Measurements from ENCODE around the gene PGAP3. TPM values are rescaled to one million over a fixed set of nuclear protein-coding genes. Genes with fewer than 3 reads are reported as not detected.
A peak's percentile ranks its signal among the peaks of the same experiment; 100 is the strongest.

The PGAP3 gene
- total RNA-seq, 2 donors from 2014 or later = 22.6 to 29.3 TPM

DNA sequence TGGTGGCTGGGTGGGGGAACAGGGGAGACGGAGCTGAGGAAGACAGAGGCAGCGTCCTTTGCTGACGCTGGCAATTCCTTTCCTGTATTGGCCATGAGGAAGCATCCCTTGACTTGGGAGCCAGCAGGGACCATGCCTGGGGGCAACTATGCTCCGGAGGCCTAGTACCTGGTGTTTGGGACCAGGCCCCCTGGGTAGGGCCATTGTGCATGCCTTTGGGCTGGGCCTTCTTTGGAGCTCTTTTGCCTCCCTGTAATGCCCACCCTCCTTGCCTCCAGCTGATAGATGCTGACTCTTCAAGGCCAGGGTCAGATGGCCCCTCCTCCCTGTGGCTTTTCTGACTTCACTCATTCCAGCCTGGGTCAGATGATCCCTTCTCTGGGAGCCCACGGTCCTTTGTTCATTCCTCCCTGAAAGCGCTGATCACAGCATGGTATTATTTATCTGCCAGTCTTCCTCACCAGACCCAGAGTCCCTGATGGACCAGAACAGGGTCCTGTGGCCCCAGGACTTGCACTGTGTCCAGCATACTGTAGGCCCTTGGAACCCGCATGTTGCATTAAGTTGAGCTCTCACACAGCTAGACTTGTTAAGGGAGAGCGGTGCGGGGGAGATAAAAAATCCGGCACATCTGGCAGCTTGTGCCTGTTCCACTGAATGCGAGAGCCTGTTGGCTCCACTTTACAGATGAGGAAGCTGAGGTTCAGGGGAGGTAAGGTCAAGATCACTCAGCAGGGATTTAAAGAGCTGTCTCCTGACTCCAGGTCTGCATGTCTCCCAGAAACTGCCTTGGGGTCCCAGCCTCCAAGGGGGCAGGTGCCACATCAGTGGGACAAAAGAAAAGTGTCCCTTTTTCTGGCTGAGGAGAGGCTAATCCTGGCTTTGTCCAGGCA, 48.0 kb downstream of the PGAP3 start:
- Histone ChIP-seq H3K27me3 (ENCODE audit: control insufficient read depth, insufficient read depth, low read length, poor library complexity, severe bottlenecking) (no peaks in the 10 kb centered on the region), H3K36me3 (ENCODE audit: control insufficient read depth, insufficient read depth, low read length) (no peaks in the 10 kb centered on the region), H3K9me3 (ENCODE audit: control insufficient read depth, low read length) (no peaks in the 10 kb centered on the region), H3K27ac (ENCODE audit: low read depth, low read length) (no peak overlapping the region), H3K9ac (ENCODE audit: extremely low read depth, low read length, poor library complexity, severe bottlenecking) (no peak overlapping the region), H3K4me1 (ENCODE audit: control insufficient read depth, insufficient read depth, low read length) (peaks cover under 1% of the 10 kb centered on the region), H3K4me3 (ENCODE audit: low read length) (no peak overlapping the region)
- 84% methylated on average over 11 of the region's 11 CpGs for WGBS, 2 experiments (ENCODE audit: insufficient coverage in 1 of 2, insufficient read length in 1 of 2)
- DNase-seq = no peak
- Mint-ChIP-seq H3K27me3 (ENCODE audit: insufficient read depth) (no peaks in the 10 kb centered on the region), H3K4me1 (peaks cover 31% of the 10 kb centered on the region), H3K9me3 (no peaks in the 10 kb centered on the region), H3K27ac (peak overlapping the region; percentile 55), H3K36me3 (ENCODE audit: low read depth) (no peaks in the 10 kb centered on the region), H3K4me3 (no peak overlapping the region)
- TF ChIP-seq, protein P1, sequence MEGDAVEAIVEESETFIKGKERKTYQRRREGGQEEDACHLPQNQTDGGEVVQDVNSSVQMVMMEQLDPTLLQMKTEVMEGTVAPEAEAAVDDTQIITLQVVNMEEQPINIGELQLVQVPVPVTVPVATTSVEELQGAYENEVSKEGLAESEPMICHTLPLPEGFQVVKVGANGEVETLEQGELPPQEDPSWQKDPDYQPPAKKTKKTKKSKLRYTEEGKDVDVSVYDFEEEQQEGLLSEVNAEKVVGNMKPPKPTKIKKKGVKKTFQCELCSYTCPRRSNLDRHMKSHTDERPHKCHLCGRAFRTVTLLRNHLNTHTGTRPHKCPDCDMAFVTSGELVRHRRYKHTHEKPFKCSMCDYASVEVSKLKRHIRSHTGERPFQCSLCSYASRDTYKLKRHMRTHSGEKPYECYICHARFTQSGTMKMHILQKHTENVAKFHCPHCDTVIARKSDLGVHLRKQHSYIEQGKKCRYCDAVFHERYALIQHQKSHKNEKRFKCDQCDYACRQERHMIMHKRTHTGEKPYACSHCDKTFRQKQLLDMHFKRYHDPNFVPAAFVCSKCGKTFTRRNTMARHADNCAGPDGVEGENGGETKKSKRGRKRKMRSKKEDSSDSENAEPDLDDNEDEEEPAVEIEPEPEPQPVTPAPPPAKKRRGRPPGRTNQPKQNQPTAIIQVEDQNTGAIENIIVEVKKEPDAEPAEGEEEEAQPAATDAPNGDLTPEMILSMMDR (conservative IDR thresholded peaks at IDR 0.05) = no peak

DNA sequence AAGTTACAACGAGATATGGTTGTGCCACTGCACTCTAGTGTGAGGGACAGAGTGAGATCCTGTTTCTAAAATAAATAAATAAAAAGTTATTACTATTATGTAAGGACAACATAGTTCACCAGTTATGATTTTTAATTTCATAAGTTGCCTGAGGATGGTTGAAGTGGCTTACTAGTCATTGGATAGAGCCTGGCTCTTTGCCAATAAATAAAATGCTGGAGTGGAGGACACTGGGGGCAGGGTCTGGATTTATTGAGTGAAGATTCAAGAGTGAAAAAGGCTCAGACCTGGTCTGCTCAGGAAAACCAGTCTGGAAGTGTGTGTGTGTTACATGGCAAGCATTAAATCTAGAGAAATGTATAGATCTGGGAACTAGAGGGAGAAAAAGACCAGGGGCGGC, 48.8 kb downstream of the PGAP3 start:
- no peaks in the 10 kb centered on the region for H3K27me3 ChIP-seq (ENCODE audit: control insufficient read depth, insufficient read depth, low read length, poor library complexity, severe bottlenecking)
- 88 to 100% methylated on average over 1 to 2 of the region's 2 CpGs for WGBS, 2 experiments (ENCODE audit: insufficient coverage in 1 of 2, insufficient read length in 1 of 2)
- no peak overlapping the region for H3K9ac ChIP-seq (ENCODE audit: extremely low read depth, low read length, poor library complexity, severe bottlenecking)
- no peaks in the 10 kb centered on the region for H3K36me3 ChIP-seq (ENCODE audit: control insufficient read depth, insufficient read depth, low read length)
- Mint-ChIP-seq H3K36me3 (ENCODE audit: low read depth) (no peaks in the 10 kb centered on the region), H3K27ac (no peak overlapping the region), H3K4me1 (peaks cover 29% of the 10 kb centered on the region), H3K9me3 (no peaks in the 10 kb centered on the region), H3K27me3 (ENCODE audit: insufficient read depth) (no peaks in the 10 kb centered on the region), H3K4me3 (no peak overlapping the region)
- H3K4me1 ChIP-seq (ENCODE audit: control insufficient read depth, insufficient read depth, low read length) = no peaks in the 10 kb centered on the region
- no peak overlapping the region for H3K27ac ChIP-seq (ENCODE audit: low read depth, low read length)
- TF ChIP-seq, protein P1 (conservative IDR thresholded peaks at IDR 0.05) = no peak
- H3K4me3 ChIP-seq (ENCODE audit: low read length) = no peak overlapping the region
- no peak for DNase-seq
- no peaks in the 10 kb centered on the region for H3K9me3 ChIP-seq (ENCODE audit: control insufficient read depth, low read length)

DNA sequence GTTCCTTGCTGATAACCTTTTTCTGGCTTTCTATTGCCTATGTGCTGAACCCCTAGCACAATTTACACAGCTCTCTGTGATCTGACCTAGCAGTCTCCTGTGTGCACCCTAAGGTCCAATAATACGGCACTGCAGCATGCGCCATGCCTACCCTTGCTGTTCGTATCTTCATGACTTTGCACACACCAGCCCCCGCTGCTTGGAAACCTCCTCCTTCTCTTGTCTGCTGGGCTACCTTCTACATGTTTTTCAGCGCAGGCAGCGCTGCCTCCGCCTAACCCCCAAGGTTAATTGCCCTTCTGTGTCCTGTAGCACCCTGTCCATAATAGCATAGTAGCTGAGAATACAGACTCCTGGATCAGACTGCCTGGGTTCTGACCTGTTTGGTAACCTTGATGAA, 49.5 kb downstream of the PGAP3 start:
- Histone ChIP-seq H3K4me3 (ENCODE audit: low read length) (peak overlapping the region; percentile 84), H3K4me1 (ENCODE audit: control insufficient read depth, insufficient read depth, low read length) (no peaks in the 10 kb centered on the region), H3K36me3 (ENCODE audit: control insufficient read depth, insufficient read depth, low read length) (no peaks in the 10 kb centered on the region), H3K9me3 (ENCODE audit: control insufficient read depth, low read length) (no peaks in the 10 kb centered on the region), H3K27ac (ENCODE audit: low read depth, low read length) (no peak overlapping the region), H3K9ac (ENCODE audit: extremely low read depth, low read length, poor library complexity, severe bottlenecking) (no peak overlapping the region), H3K27me3 (ENCODE audit: control insufficient read depth, insufficient read depth, low read length, poor library complexity, severe bottlenecking) (no peaks in the 10 kb centered on the region)
- WGBS, 2 experiments (ENCODE audit: insufficient coverage in 1 of 2, insufficient read length in 1 of 2) = 92 to 97% methylated on average over 4 to 7 of the region's 7 CpGs
- Mint-ChIP-seq H3K4me3 (peak overlapping the region; percentile 86), H3K27ac (no peak overlapping the region), H3K36me3 (ENCODE audit: low read depth) (no peaks in the 10 kb centered on the region), H3K27me3 (ENCODE audit: insufficient read depth) (no peaks in the 10 kb centered on the region), H3K9me3 (no peaks in the 10 kb centered on the region), H3K4me1 (peaks cover 27% of the 10 kb centered on the region)
- TF ChIP-seq, protein P1 (conservative IDR thresholded peaks at IDR 0.05) = no peak
- DNase-seq = no peak
